Spleen (tissue), 7 donors: ENCODE results near the gene STAC2.

Source experiments
- CTCF ChIP-seq, 11 experiments: fragments of 200-600 bp in 7 of 11; fragments of 450-650 bp in 4 of 11; sonication (generic) in 4 of 11; IDR thresholded peaks in 8 of 11; conservative IDR thresholded peaks in 3 of 11; 1 replicate in 7 of 11; 2 replicates in 4 of 11; pipeline versions ENCODE4 v1.4.0 to v1.8.0; 2016 to 2021; ENCODE audit warnings: antibody characterized with exemption in 11 of 11, inconsistent platforms in 4 of 11, mild to moderate bottlenecking in 1 of 11
- POLR2A ChIP-seq, 3 donors: fragments of 450-650 bp; IDR thresholded peaks; one replicate each; pipeline ENCODE4 v1.5.1; 2017; ENCODE audit warnings: antibody characterized with exemption in 3 of 3, mild to moderate bottlenecking in 1 of 3
- donor health status: DM: no; HTN: no; CAD: no; lungs with moderate emphysema.
- donor health status: DM: no; HTN: no; CAD: no.
- donor health status: DM: no; HTN: no; CAD: no.

DNA sequence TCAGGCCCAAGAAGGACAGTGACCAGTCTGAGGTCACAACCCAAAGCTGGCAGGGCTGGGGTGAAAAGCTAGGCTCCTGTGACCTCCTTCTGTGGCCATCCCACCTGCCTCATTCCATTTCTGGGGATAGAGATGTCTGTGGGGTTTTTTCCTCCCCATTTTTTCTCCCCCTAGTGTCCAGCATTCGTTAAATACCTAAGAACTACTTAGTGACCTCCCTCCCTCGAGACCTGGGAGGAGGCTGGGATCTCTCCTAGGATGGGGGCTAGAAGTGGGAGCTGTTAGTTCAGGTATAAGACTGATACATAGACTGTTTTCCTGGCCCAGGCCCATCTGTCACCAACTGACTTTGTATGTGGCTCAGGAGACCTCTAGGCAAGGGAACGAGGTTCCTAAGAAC lies 20.5 kb upstream of the STAC2 start:
- TF ChIP-seq CTCF (IDR thresholded peaks at IDR 0.05 in 8 of 11, conservative IDR thresholded peaks at IDR 0.05 in 3 of 11) (no peak), POLR2A (IDR thresholded peaks at IDR 0.05) (no peak)
